Retinal pigment epithelial cell (primary cell): ENCODE measurements around the gene RNF169.
"Not testable (repeated sequence)": the region's sequence is repeated elsewhere in the genome, so short reads cannot be mapped to it uniquely, and the experiment has no call there.

Source experiments
- DNase-seq: peaks from one replicate; pipeline ENCODE4 v3.0.0-alpha.2; 2010; ENCODE audit warnings: low read depth
- H3K4me3 ChIP-seq: 2 replicates; pipeline ENCODE4 v1.5.1; 2011; ENCODE audit warnings: mild to moderate bottlenecking, low read length, control low read depth, moderate library complexity
- CTCF ChIP-seq: conservative IDR thresholded peaks from 2 replicates; pipeline ENCODE4 v1.5.1; 2011; ENCODE audit warnings: low read depth, low read length, control low read depth, inconsistent platforms

Gene RNF169

GRCh38 chr11:74751303-74751702 is 2.7 kb downstream of the RNF169 start:
- DNase-seq: no peak
- H3K4me3 ChIP-seq: no peak overlapping the region
- TF ChIP-seq CTCF: no peak

- H3K4me3 ChIP-seq: peak overlapping the region; percentile 13
- no peak for TF ChIP-seq CTCF
- DNase-seq: peak; percentile 94
Measured at GRCh38 chr11:74754507-74755252, 6.0 kb downstream of the RNF169 start.

GRCh38 chr11:74755395-74755995 is 6.8 kb downstream of the RNF169 start:
- no peak for TF ChIP-seq CTCF
- DNase-seq: no peak
- peak overlapping the region; percentile 1 for H3K4me3 ChIP-seq

GRCh38 chr11:74756571-74756970 is 7.9 kb downstream of the RNF169 start:
- no peak for TF ChIP-seq CTCF
- DNase-seq: no peak

GRCh38 chr11:74766905-74767304 is 18.3 kb downstream of the RNF169 start:
- no peak for TF ChIP-seq CTCF
- no peak for DNase-seq
- no peak overlapping the region for H3K4me3 ChIP-seq

More at GRCh38 chr11:74756571-74756970, 7.9 kb downstream of the RNF169 start:
- H3K4me3 ChIP-seq: no peak overlapping the region

- H3K4me3 ChIP-seq, DNase-seq: not testable (repeated sequence)
Measured at GRCh38 chr11:74768172-74768651, 19.6 kb downstream of the RNF169 start.

GRCh38 chr11:74769055-74769707 is 20.5 kb downstream of the RNF169 start:
- no peak for TF ChIP-seq CTCF
- no peak overlapping the region for H3K4me3 ChIP-seq
- no peak for DNase-seq
